Ovary (tissue), 9 donors: ENCODE data around the gene LRRC8E. TPM values are rescaled to one million over a fixed set of nuclear protein-coding genes. Genes with fewer than 3 reads are reported as not detected.

Source experiments
- DNase-seq, 5 donors: peaks; one replicate each; pipeline ENCODE4 v3.0.0-alpha.2; 2019 to 2020
- H3K27ac ChIP-seq, 2 donors: fragments of 200-600 bp; one replicate each; pipeline versions ENCODE4 v1.5.1 to v1.8.0; 2019 to 2022
- H3K27me3 ChIP-seq: fragments of 200-600 bp; one replicate; pipeline ENCODE4 v1.8.0; 2022
- H3K36me3 ChIP-seq: fragments of 200-600 bp; sonication (generic); one replicate; pipeline ENCODE4 v1.5.1; 2019
- H3K4me1 ChIP-seq: one replicate; pipeline ENCODE4 v1.8.1; 2013; ENCODE audit warnings: mild to moderate bottlenecking, moderate library complexity; ENCODE audit not compliant: insufficient read depth
- H3K4me3 ChIP-seq: fragments of 200-600 bp; sonication (generic); one replicate; pipeline ENCODE4 v1.5.1; 2017
- H3K9me3 ChIP-seq, 2 donors: fragments of 200-600 bp in 1 of 2; sonication (generic) in 1 of 2; one replicate each; pipeline versions ENCODE4 v1.5.1 to v1.8.1; 2013 to 2019; ENCODE audit warnings: mild to moderate bottlenecking in 1 of 2, moderate library complexity in 1 of 2
- CTCF ChIP-seq, 3 donors: fragments of 450-650 bp in 2 of 3; fragments of 200-600 bp in 1 of 3; IDR thresholded peaks; one replicate each; pipeline versions ENCODE4 v1.5.1 to v1.8.0; 2016 to 2022; ENCODE audit warnings: antibody characterized with exemption in 3 of 3, mild to moderate bottlenecking in 1 of 3
- EP300 ChIP-seq: sonication (generic); formaldehyde crosslinking; IDR thresholded peaks from one replicate; pipeline ENCODE4 v1.6.1; 2017; ENCODE audit warnings: antibody characterized with exemption
- POLR2A ChIP-seq: fragments of 450-650 bp; IDR thresholded peaks from one replicate; pipeline ENCODE4 v1.6.1; 2017; ENCODE audit warnings: antibody characterized with exemption, mild to moderate bottlenecking, moderate library complexity
- WGBS, 3 donors: extraction: QIAGEN DNeasy Blood & Tissue Kit in 1 of 3; methylation state at CpG; one replicate each; pipeline versions ENCODE4 v1.1.5 to v1.1.7; 2013 to 2017; 5-methylcytosine and 5-hydroxymethylcytosine counted together
- intact Hi-C, 4 donors: fragments of 100-400 bp; cut with DNase I; formaldehyde crosslinking; loops; one replicate each; pipeline versions ENCODE4 v1.11.0 to v1.15.1; 2022 to 2023
- polyA plus RNA-seq, 2 donors: library from polyadenylated mRNA; stranded (reverse); fragments of 200-250 nt in 1 of 2; fragments of 350-450 nt in 1 of 2; fragmentation: Illumina TruSeq in 1 of 2; extraction: RNeasy Lipid Tissue Mini Kit (QIAGEN cat#74804) in 1 of 2; gene quantifications; one replicate each; pipeline ENCODE4 v1.2.3, GENCODE V29; 2013 to 2014
- total RNA-seq, 7 donors: library from RNA; depleted of rRNA in 2 of 7; stranded (reverse); fragments of >200 nt in 2 of 7; fragmentation: NEBNext Ultra II Directional in 3 of 7; extraction: Animal tissue kit (Norgen Biotek cat#: 25700) in 3 of 7; gene quantifications; one replicate each; pipeline versions ENCODE4 v1.1.0 to v1.2.4, GENCODE V29; 2016 to 2023
- donor health status: DM: no; HTN: no; CAD: no; lungs with moderate emphysema.
- donor health status: DM: no; HTN: no; CAD: no.
- donor health status: Bipolar disorder and iron deficiency.
- donor health status: DM: yes; HTN: yes; CAD: no.
- donor health status: DM: no; HTN: no; CAD: no.
- donor health status: DM: yes; HTN: yes; CAD: no.

The LRRC8E gene
- total and polyA plus RNA-seq, 9 donors = 0.10 to 2.1 (median 0.72) TPM; not detected in 2

GRCh38 chr19:7866399-7867091 lies 21.8 kb upstream of the LRRC8E start:
- WGBS, 3 donors = 51 to 65% (median 56%) methylated on average over 12 of the region's 12 CpGs
- no peak for TF ChIP-seq CTCF (IDR thresholded peaks at IDR 0.05)
- TF ChIP-seq POLR2A = no peak
- TF ChIP-seq EP300 = no peak
- intact Hi-C loops = no loop called here
- H3K27ac ChIP-seq = no peak overlapping the region
- peaks cover 13% of the 10 kb centered on the region for H3K4me1 ChIP-seq
- peak in 2 of 5 donors; percentile 21 to 27 for DNase-seq
- no peaks in the 10 kb centered on the region for H3K27me3 ChIP-seq
- H3K36me3 ChIP-seq = no peaks in the 10 kb centered on the region
- no peaks in the 10 kb centered on the region for H3K9me3 ChIP-seq
- H3K4me3 ChIP-seq = no peak overlapping the region

DNA sequence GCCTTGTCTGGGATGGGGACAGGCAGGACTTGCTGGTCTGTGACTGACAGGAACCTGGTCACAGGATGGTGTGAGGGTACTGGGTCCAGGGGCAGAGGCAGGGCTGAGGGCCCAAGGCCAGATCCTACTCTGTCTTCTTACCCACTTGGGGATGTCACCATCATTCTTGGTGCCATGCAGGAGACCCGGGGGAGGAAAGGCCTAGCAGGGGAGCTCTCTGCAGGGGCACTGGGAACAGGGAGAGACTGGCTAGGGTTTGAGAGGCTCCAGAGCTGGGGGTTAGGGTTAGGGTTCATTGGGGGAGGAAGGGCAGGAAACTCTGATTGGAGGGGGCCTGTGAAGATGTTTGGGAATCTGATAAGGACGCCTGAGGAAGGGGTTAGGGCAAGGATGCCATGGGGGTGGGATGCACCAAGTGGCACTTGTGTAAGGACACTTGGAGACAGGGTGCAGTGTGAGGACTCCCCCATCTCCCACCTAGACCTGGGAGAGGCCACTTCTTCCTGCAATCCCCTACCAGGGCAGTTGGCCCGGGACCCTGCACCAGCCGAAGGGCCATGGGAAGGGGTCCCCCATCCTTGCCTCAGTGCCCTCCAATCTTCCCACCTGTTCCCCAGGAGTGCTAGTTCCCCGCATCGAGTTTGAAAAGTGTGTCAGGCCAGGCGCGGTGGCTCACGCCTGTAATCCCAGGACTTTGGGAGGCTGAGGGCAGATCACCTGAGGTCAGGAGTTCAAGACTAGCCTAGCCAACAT lies 21.0 kb upstream of the LRRC8E start:
- Histone ChIP-seq H3K27me3 (no peaks in the 10 kb centered on the region), H3K36me3 (no peaks in the 10 kb centered on the region), H3K4me1 (peaks cover 9% of the 10 kb centered on the region), H3K4me3 (no peak overlapping the region), H3K9me3 (no peaks in the 10 kb centered on the region), H3K27ac (no peak overlapping the region)
- WGBS, 3 donors = 79 to 82% (median 82%) methylated on average over 9 of the region's 9 CpGs
- no peak for TF ChIP-seq POLR2A
- TF ChIP-seq EP300 = no peak
- no peak for TF ChIP-seq CTCF (IDR thresholded peaks at IDR 0.05)
- intact Hi-C loops = no loop called here
- DNase-seq = peak in 2 of 5 donors; percentile 20 to 24

DNA sequence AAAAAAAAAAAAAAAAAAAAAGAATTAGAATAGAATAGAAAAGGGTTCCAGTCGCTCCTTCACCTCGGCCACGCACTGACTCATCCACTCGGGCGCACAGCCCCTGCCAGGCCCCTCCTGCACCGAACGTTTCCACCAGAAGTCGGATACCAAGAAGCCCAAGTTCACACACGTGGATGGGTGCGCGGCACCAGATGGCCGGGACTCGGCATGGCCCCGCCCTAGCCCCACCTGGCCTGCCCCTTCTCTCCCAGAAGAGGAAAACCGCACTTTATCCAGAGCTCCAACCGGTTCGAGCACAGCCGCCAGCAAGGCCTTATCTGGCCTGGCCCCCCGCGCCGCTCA lies 20.0 kb upstream of the LRRC8E start:
- peak in 4 of 5 donors; percentile 32 to 56 (median 54) for DNase-seq
- intact Hi-C loops = no loop called here
- Histone ChIP-seq H3K36me3 (no peaks in the 10 kb centered on the region), H3K27ac (no peak overlapping the region), H3K27me3 (no peaks in the 10 kb centered on the region), H3K4me1 (peaks cover 9% of the 10 kb centered on the region), H3K4me3 (no peak overlapping the region), H3K9me3 (no peaks in the 10 kb centered on the region)
- 9 to 18% (median 14%) methylated on average over 18 to 21 of the region's 21 CpGs for WGBS, 3 donors
- TF ChIP-seq EP300 = no peak
- no peak for TF ChIP-seq POLR2A
- TF ChIP-seq CTCF (IDR thresholded peaks at IDR 0.05) = no peak

GRCh38 chr19:7868671-7869452 lies 19.4 kb upstream of the LRRC8E start:
- Histone ChIP-seq H3K4me1 (peaks cover 9% of the 10 kb centered on the region), H3K27me3 (no peaks in the 10 kb centered on the region), H3K4me3 (peak overlapping the region; percentile 47), H3K36me3 (no peaks in the 10 kb centered on the region), H3K9me3 (no peaks in the 10 kb centered on the region), H3K27ac (peak overlapping the region in 1 of 2 donors; percentile 76)
- WGBS, 3 donors = 1 to 8% (median 4%) methylated on average over 14 to 67 of the region's 67 CpGs
- TF ChIP-seq POLR2A (no peak), EP300 (no peak), CTCF (IDR thresholded peaks at IDR 0.05) (peak; percentile 75 to 93 (median 91))
- intact Hi-C loops = no loop called here
- DNase-seq = peak; percentile 78 to 89 (median 83)
